GM18502 (cell line): ENCODE measurements around the gene ROR1.

Experiments used
- ATAC-seq: cut with Tn5 transposase; IDR thresholded peaks from one replicate; pipeline ENCODE4 v1.9.1; 2021; ENCODE audit warnings: mild to moderate bottlenecking; ENCODE audit not compliant: unreplicated experiment, poor library complexity

ROR1 gene

DNA sequence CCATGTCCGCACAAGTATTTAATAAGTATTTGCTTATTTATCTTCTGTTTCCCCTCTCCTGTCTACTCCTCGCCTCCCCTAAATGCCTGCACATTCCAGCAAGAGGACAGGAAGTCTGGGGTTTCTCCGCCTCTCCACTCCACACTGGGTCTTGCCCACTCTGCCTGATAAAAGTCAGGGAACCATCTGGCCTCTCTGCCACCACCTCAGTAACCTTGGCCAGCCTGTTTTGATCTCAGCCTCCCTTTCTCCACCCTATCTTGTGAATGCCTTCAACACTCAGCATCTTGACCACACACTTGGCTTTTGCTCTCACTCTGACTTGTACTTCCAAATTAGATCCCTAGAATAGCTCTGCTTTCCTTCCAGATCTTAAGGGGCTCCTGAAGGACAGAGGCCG is 264.3 kb downstream of the ROR1 start:
- no peak for ATAC-seq

DNA sequence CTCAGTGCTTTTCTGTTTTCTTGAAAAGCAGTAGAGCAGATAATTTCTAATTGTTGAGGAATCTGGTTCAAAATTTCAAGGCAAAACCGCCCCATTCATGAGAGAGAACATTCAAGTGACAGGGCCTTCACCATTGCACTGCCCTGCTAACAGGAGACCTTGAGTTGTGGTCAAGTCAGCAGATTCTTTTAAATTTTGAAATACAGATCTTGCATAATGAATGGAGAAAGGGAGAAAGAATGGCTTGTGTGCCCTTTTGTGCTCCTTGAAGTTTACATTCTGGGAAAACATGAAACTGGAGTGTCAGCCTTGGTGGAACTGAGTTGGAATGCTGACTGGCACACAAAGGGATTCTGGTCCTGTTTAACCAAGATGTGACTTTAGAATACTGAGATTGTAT is 265.1 kb downstream of the ROR1 start:
- no peak for ATAC-seq

DNA sequence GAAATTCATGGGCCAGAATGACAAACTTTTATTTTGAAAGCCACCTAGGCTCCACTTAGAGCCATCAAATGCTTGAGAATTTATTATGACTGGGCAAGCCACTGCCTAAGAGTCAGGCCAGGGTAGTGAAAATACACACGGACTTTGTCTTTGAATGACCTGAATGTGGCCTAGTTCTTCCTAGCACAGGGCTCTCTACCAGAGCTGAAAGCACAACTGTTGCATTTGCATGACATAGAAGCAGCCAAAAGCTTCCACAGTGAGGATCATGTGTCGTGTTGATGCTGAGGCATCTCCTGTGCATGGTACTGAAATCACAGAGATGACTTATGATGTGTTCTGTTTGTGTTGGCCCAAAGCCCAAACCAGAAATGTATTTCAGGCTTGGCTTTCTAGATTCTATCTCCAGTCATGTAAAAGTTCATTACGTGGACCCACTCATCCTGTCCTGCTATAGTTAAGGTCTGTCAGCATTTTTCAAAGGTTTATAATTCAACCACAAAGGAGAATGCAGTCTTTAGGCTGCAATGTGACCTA is 265.6 kb downstream of the ROR1 start:
- ATAC-seq = no peak

DNA sequence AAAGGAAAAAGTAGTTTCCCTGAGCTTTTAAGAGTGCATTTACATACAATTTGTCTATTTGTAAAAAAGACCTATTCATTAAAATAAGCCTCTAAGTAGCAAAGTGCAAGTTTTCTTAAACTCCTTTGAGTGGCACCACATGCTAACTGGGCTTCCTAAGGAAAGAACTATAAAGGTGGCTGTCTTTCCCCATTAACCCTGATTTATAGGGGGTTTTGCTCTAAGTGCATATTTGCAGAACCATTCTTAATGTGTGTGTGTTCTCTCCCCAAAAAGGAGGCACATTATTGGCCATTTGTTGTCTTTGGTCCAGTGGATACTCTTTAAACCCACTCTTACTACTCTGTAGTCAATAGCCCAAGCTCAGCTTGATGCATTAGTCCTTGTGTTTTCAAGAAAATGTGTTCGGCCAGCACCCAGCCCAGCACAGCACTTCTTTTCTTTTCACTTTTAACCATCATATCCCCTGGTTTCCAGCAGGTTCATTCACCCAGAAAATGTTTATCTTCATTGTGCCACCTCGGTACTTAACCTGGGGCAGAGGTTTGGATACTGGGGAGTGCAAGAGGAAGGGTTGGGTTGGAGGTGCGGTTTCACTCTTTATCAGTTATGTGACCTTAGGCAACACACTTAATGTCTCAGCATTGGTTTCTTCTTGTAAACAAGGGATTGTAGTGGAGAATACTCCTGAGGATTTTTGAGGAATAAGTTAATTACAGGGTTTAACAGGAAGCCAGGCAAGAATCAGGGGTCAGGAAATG is 267.7 kb downstream of the ROR1 start:
- no peak for ATAC-seq

DNA sequence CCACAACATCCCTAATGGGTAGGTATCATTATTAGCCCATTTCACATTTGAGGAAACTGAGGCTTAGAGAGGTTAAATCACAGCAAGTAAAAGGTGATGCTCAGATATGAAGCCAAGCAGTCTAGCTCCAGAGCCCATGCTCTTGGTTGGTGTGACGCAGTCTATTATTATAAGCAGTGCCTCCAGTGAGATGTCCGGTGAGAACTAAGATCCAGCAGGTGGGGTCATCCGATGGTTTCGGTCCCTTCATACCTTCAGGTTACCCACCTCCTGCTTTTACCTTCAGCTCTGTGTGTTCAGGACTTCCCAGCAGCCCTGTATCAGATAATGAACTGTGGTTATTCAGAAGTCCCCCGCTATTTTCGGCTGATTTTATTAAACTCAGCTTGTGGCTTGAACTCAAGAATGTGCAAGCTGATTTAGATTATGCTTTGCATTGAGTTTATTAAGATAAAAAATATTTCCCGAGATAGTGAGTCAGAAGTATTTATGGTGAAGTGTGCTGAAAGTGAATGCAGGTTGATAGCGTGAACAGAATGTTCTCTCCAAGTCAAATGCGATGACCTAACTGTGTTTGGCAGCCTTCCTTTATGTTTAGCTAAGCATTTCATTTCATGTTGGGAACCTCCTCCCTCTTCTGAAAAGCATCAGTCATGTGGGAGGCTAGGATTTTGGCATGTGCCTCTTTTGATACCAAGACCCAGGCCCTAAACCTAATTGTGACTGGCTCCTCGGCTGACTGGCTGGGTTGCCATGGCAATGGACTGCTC is 268.7 kb downstream of the ROR1 start:
- ATAC-seq = no peak

DNA sequence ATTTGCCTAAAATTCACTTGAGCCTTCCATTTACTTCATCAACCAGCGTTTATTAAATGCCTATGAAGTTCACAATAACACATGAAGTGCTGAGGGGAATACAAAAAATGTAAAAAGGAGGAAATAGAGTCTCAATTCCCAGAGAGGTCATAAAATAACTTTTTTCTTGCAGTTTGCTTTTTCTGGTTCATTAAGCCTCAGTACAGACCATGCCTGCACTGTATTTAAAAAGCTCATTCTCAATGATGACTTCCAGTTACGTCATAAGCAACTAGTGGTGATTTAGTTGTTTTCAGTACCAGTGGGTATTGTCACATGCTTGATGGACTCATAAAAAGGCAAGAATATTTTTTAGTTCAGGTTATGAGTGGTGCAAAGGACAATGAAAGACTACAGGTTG is 269.5 kb downstream of the ROR1 start:
- no peak for ATAC-seq

DNA sequence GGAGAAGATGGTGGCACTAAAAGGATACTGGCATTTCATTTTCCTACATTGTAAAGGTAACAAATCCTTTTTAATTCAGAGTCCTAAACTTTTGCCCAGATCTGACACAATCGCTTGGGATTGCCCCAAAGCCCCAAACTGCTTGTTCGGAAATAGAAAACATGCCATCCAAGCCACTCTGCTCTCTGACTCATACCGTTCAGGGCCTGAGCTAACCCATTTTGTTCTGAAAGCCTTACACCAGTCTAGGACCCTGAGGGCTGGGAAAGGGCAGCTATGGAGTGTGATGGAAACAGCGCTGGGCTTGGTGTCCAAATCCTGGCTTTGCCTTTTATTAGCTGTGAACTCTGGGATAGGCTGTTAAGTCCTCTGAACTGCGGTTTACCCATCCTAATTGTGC is 270.2 kb downstream of the ROR1 start:
- ATAC-seq = no peak

DNA sequence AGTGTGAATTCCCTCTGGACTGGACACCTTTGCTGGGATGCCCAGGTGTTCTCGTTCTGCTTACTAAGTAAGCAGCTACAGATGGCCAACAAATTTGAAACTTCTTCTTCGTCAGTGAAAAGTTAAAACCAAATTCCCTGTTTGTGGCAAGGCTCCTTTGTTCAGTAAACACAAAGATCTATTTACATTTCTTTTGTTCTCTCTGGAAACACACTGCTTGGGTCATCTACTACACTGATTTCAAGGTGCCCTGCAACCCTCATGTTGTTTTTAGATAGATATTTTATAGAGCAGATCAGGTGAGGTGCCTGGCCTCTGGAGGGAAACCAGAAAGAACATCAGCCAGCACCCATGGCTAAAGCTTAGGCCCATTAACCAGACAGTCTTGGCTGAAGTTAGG is 272.4 kb downstream of the ROR1 start:
- ATAC-seq = no peak

DNA sequence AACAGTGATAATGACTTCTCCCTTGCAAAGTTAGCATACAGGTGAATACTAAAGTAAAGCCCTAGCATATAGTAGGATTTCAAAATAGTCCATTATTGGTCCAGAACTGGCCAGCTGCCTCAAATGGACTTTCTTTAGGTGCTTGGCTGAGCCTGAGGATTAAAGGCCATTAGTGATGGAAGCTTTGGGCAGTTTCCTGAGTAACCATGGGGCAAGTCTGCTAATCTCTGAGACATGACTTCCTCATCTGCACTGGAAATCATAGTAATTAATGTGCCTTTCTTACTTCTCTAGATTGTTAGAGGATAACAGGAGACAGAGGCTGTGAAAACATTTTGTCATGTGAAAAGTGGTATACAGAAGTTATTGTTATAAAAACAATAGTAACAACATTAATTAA is 273.1 kb downstream of the ROR1 start:
- no peak for ATAC-seq

DNA sequence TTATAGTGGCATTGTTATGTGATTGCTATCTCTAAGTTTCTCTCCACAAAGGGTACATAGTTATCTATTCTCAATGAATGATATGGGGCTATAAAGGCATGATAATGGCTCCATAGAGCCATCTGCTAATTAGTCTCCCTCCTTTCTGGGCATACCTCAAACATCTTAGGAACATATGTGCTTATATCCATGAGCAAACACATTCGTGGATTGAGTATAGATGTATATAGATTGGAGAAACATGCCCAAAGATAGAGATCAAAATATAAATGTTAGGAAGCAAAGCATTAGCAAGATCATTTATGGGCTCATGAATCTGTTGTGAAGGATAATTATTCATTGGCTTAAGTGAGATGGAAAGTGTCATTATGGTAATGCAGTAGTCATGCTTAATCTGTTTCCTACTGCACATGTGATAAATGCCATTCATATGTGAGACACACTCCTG is 273.8 kb downstream of the ROR1 start:
- ATAC-seq = no peak

DNA sequence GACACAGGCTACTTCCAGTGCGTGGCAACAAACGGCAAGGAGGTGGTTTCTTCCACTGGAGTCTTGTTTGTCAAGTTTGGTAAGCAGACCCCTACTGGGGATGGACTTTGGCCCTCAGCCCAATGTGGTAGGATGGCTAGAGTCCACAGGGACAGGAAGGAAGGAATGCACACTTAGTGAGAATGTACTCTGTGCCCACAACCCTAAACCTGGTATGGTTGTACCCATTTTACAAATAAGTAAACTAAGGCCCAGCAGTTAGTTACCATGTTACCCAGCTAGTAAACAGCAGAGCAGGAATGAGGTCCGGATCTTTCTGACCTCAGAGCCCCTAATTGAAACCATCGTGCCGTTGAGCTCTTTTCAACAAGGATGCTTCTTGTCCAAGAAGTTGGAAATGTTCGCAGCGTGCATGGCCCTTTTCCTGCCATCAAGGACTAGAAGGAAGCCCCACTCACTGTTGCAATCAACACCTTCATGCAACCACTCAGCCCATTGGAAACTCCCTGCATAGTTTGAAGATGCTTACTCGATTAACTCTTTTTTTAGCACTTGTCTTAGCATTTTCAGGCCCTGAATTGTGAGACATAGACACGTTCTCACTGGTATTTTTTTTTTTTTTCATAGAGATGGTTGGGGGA is 276.2 kb downstream of the ROR1 start:
- no peak for ATAC-seq

DNA sequence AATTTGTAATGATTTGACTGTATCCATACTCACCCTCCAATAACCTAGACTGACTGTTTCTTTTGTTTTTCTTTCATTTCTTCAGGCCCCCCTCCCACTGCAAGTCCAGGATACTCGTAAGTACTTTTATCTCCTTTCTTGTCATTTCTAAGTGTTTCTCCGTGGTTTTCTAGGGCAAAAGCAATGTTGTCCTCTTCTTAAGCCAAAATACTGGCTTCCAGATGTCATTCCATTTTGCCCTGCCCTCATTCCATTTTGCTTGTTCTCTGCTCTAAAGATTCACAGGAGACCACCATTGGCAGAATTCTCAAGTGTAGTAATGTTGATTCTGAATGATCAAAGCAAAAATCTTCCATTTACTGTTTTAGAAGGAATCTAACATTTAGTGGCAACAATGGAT is 276.8 kb downstream of the ROR1 start:
- no peak for ATAC-seq

DNA sequence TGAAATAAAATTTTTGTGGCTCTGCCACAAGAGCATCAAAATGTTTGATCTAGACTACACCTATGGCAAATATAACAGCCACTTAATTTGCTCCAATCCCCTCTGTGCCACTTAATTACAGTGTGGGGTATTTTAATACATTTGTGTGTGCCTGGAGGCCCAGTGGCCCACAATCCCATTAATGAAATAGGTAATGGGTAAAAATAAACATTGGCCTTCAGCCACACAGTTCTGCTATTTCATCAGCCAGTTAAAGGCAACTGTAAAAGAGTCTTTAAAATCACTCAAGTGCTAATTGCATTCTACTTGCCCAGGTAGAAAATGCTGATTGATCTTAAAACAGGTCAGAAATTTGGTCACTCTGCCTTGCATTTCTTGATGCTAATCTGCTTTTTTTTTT is 278.0 kb downstream of the ROR1 start:
- ATAC-seq = no peak

DNA sequence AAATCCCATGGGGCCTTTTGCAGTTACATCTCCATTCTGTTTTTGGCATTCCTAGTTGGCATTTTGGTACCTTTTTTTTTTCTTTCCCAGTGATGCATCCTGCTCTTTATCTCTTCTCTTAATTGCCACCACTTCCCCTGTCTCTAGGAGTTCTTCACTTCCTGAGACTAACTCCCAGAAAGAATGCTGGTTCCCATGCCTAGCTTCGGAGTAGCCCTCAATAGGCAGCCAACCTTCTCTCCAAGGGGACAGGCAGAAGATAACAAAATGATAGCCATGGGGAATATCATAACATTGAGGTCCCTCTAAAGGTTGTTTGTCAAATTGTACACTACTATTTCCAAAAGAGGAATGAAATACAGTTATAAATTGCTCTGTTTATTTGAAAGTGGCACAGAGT is 279.0 kb downstream of the ROR1 start:
- no peak for ATAC-seq

DNA sequence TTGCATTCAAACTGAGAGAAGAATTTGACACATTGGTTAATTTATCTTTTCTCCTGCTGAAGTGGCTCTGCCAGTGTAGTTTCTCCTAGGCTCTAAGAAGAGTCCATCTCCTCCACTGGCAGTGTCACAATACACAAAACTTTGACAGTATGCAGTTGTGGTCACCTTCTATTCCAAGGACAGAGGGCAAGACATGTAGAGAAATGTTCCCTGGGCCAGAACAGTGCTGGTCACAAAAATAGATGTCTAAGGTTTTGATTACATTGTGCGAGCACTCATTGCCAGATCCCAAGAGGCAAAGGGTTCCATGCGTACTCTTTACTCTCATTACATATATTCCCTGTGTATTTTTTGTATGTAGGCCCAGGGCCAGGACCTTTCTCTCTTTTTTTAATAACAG is 281.5 kb downstream of the ROR1 start:
- no peak for ATAC-seq

DNA sequence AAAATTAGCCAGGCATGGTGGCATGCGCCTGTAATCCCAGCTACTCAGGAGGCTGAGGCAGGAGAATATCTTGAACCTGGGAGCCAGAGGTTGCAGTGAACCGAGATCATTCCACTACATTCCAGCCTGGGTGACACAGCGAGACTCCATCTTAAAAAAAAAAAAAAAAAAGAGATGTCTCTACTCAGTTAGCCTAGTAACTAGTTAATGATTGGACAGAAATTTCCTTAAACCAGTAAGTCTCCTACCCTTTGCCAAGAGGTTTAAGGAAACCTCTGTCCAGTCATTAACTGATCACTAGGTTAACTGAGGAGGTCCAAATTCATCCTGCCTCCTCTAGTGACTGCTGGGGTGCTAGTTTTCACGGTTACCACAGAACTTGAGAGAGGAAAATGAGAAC is 285.7 kb downstream of the ROR1 start:
- no peak for ATAC-seq

DNA sequence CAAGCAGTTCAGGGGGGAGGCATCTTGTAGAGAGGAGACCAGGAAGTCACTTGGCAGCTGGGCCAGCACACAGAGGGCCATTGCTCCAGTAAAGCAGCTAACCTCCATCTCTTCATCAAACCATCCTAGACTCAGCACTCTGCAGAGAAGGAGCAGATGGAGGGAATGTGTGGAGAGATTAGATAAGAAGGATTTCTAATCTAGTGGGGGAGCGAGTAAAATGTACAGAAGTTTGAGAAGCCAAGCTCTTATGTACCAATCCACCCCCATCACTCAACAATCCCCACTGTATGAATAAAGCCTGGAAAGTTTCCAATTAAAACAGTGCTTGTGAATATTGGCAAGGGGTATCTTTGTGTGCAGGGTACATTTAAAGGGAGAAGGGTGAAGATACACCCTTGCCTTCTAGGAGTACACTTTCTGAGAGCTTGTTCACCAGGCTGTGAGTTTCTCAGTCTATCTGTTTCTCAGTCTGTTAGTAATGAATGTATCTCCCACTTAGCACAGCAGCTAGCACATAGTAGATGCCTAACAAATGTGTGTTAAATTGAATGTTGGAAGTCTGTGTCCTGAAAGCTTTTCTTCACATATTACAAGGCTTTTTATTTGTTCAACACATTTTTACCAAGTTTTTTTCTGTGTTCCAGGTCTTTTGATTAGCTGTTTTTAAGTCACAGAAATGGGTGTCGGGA is 286.9 kb downstream of the ROR1 start:
- no peak for ATAC-seq

DNA sequence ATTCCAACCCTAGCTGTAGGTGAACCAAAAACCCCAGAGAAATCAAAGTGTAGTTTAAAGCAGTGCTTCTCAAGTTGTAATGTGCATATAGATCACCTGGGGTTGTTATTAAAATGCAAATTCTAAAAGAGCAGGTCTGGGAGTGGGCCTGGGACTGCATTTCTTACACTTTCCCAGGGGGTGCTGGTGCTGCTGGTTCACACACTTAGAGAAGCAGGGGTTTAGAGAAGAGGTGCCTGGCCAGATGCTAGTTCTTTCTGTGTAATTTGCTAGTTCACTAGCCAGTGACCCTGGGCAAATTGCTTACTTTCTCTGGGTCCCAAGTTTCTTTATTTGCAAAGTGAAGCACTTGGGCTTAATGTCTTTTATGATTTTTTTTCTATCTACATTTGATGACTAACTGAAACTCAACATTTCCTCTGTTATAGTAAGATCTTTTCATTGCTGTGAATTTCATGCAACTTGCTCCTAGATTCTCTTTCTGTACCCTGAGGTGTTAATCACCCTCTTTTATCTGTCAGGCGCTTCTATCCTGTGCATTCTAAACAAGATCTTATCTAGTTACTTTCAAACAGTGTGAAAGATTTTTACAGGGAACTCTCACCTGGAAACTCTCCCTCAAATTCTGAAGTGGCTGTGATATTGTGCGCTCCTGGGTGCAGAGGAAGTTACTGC is 287.8 kb downstream of the ROR1 start:
- no peak for ATAC-seq

DNA sequence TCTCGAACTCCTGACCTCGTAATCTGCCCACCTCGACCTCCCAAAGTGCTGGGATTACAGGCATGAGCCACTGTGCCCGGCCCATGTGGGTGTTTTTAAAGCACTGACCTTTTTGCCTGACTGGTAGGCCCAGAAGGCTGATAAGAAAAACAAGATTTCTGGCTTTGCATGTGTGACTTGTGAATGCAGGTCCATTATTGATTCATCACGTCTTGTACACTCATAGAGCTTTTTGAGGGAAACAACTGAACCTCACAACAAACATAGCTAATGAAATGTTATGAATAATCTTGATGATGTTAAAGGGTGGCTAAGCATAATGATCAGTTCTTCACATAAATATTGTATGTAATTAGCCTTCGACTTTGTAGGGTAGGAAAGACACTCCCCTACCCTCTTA is 288.7 kb downstream of the ROR1 start:
- ATAC-seq = no peak

DNA sequence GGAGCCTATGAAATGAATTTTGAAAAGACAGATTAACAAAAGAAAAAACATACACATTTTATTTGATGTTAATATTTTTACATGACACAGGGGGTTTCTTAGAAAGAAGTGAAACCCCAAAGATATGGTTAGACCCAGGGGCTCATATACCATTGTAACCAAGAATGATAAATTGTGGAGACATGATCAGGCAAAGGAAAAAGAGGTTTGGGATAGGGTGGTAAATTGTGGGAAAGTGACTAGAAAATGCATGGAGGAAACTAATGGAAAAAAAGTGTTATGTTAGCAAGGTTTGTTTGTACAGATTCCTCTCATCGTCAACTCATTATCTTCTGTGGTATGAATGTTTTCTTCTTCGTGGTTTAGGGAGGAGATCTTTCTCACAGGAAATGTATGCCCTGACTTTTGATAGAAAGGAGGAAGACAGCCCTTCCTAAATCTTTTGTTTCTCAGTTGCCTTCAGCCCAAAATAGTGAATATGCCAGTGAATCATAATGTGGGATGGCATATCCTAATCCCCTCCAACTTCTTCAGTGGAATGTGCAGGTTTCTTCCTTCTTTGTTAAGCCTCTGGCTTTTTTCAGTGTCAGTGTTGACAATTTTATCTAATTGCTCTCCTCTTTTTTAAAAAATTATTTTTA is 289.2 kb downstream of the ROR1 start:
- no peak for ATAC-seq
